K562 (cell line): ENCODE measurements around the gene ZNF556. TPM values are rescaled to one million over a fixed set of nuclear protein-coding genes. Genes with fewer than 3 reads are reported as not detected.

ENCODE experiments used
- FOXP4 ChIP-seq: sonication (generic); formaldehyde crosslinking; IDR thresholded peaks from 2 replicates; pipeline ENCODE4 v1.8.0; 2022; ENCODE audit warnings: mild to moderate bottlenecking, missing genetic modification reagents, borderline replicate concordance
- HMGXB4 ChIP-seq: sonication (generic); formaldehyde crosslinking; IDR thresholded peaks from 2 replicates; pipeline ENCODE4 v1.8.1; 2023; ENCODE audit warnings: mild to moderate bottlenecking, missing genetic modification reagents
- RBM34 ChIP-seq: fragments of 200-400 bp; formaldehyde crosslinking; IDR thresholded peaks from 2 replicates; pipeline ENCODE4 v1.6.1; 2018; ENCODE audit warnings: low read length, borderline replicate concordance; ENCODE audit not compliant: insufficient read depth
- SMAD2 ChIP-seq: fragments of 150-350 bp; IDR thresholded peaks from 2 replicates; pipeline ENCODE4 v1.6.1; 2014; ENCODE audit warnings: low read depth, mild to moderate bottlenecking, low read length
- TFAP4 ChIP-seq: sonication (generic); formaldehyde crosslinking; IDR thresholded peaks from 2 replicates; pipeline ENCODE4 v1.8.0; 2022; ENCODE audit warnings: missing genetic modification reagents, mild to moderate bottlenecking, moderate library complexity, borderline replicate concordance
- ZBTB49 ChIP-seq: sonication (generic); formaldehyde crosslinking; IDR thresholded peaks from 2 replicates; pipeline ENCODE4 v1.8.0; 2022; ENCODE audit warnings: missing genetic modification reagents, mild to moderate bottlenecking, borderline replicate concordance
- ZKSCAN1 ChIP-seq: fragments of 150-350 bp; IDR thresholded peaks from 2 replicates; pipeline ENCODE4 v1.6.1; 2016; ENCODE audit warnings: low read depth, low read length
- polyA plus RNA-seq, 8 experiments: library from polyadenylated mRNA; depleted of rRNA in 4 of 8; stranded (reverse) in 5 of 8; unstranded in 3 of 8; fragments of >200 nt; fragmentation: Nextera tagmentation in 2 of 8; fragmentation: Illumina TruSeq in 1 of 8; extraction: Ambion mirVana in 2 of 8; extraction: Trizol in 1 of 8; gene quantifications; 2 replicates each; pipeline versions ENCODE4 v1.2.1 to v1.2.3, GENCODE V29; 2011 to 2014; ENCODE audit warnings: inconsistent platforms in 1 of 8, missing spikeins in 1 of 8
- total RNA-seq, 7 experiments: library from RNA; depleted of rRNA in 6 of 7; stranded (reverse); fragments of >200 nt in 6 of 7; fragmentation: Illumina TruSeq in 2 of 7; extraction: Trizol in 2 of 7; gene quantifications; 2 replicates each; pipeline versions ENCODE4 v1.2.1 to v1.2.3, GENCODE V29; 2011 to 2021; ENCODE audit warnings: low replicate concordance in 1 of 7
- TF ChIP-seq, protein P1 (sequence below): sonication (generic); IDR thresholded peaks from 2 replicates; pipeline ENCODE4 v1.6.1; 2016

The ZNF556 gene
- total and polyA plus RNA-seq, 9 of the 15 experiments (the other 6 are each of a cell fraction or from before 2014, with no cell fraction given), result 0.01 to 0.36 (median 0.10) TPM; not detected in 1

DNA sequence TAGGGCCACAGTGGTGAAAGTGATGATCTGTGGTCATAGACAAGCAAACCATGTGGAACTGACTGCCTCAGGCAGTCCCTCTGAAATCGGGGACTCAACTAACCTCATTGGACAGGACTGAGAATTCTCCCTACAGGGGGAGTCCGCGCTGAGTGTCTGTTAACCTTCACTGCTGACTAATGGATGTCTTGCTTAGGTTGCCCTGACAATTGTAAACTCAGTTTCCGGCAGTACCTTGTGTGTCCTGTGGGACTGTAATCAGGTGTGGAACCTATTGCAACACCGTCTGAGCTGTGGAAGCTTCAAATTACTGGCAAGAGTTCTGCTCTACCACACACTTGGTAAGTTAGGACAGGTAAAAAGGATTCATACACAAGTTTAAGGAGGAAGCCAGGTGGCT lies 55.9 kb downstream of the ZNF556 start (continued):
- TF ChIP-seq ZBTB49 (CRISPR knock-in tag) (no peak), TFAP4 (CRISPR knock-in tag) (no peak), RBM34 (no peak), SMAD2 (no peak), FOXP4 (no peak), ZKSCAN1 (no peak), HMGXB4 (CRISPR knock-in tag) (no peak)
- TF ChIP-seq, protein P1, sequence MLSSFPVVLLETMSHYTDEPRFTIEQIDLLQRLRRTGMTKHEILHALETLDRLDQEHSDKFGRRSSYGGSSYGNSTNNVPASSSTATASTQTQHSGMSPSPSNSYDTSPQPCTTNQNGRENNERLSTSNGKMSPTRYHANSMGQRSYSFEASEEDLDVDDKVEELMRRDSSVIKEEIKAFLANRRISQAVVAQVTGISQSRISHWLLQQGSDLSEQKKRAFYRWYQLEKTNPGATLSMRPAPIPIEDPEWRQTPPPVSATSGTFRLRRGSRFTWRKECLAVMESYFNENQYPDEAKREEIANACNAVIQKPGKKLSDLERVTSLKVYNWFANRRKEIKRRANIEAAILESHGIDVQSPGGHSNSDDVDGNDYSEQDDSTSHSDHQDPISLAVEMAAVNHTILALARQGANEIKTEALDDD, result peak; percentile 13; the same call in 1 of the 2 replicates
